Smooth muscle cell (in vitro differentiated cells): ENCODE measurements around the gene MAGI2. TPM values are rescaled to one million over a fixed set of nuclear protein-coding genes. Genes with fewer than 3 reads are reported as not detected.

Source experiments
- DNase-seq: peaks from one replicate; lab custom pipeline; 2025; ENCODE audit not compliant: unreplicated experiment; lab: John Stamatoyannopoulos, UW
- H2AFZ ChIP-seq: fragments of 200-600 bp; sonication (generic); 2 replicates; pipeline ENCODE4 v1.6.0; 2016; ENCODE audit warnings: antibody characterized with exemption, low read depth, mild to moderate bottlenecking
- H3F3A ChIP-seq: fragments of 200-600 bp; sonication (generic); 2 replicates; pipeline ENCODE4 v1.6.0; 2017; ENCODE audit warnings: antibody characterized with exemption, low read depth
- H3K27ac ChIP-seq: fragments of 200-600 bp; sonication (generic); 2 replicates; pipeline ENCODE4 v1.5.1; 2016; ENCODE audit warnings: low read depth, mild to moderate bottlenecking
- H3K27me3 ChIP-seq: fragments of 200-600 bp; sonication (generic); 2 replicates; pipeline ENCODE4 v1.6.1; 2016; ENCODE audit warnings: low read depth, mild to moderate bottlenecking
- H3K36me3 ChIP-seq: fragments of 200-600 bp; sonication (generic); 2 replicates; pipeline ENCODE4 v1.5.1; 2016; ENCODE audit warnings: low read depth
- H3K4me1 ChIP-seq: fragments of 200-600 bp; sonication (generic); 2 replicates; pipeline ENCODE4 v1.5.1; 2016; ENCODE audit warnings: low read depth
- H3K4me2 ChIP-seq: fragments of 200-600 bp; sonication (generic); 2 replicates; pipeline ENCODE4 v1.6.0; 2016; ENCODE audit warnings: mild to moderate bottlenecking
- H3K4me3 ChIP-seq: fragments of 200-600 bp; sonication (generic); 2 replicates; pipeline ENCODE4 v1.5.1; 2016; ENCODE audit warnings: mild to moderate bottlenecking
- H3K79me2 ChIP-seq: fragments of 200-600 bp; sonication (generic); 2 replicates; pipeline ENCODE4 v1.6.0; 2016; ENCODE audit warnings: low read depth, mild to moderate bottlenecking
- H3K9ac ChIP-seq: fragments of 200-600 bp; sonication (generic); 2 replicates; pipeline ENCODE4 v1.6.0; 2016; ENCODE audit warnings: low read depth
- H3K9me3 ChIP-seq: fragments of 200-600 bp; sonication (generic); replicated peaks from 2 replicates; pipeline ENCODE4 v1.5.1; 2016; ENCODE audit warnings: low read depth
- H4K20me1 ChIP-seq: fragments of 200-600 bp; sonication (generic); 2 replicates; pipeline ENCODE4 v1.6.0; 2016; ENCODE audit warnings: low read depth
- CTCF ChIP-seq: fragments of 200-600 bp; sonication (generic); IDR thresholded peaks from 2 replicates; pipeline ENCODE4 v1.5.1; 2017; ENCODE audit warnings: borderline replicate concordance, mild to moderate bottlenecking, antibody characterized with exemption; ENCODE audit not compliant: insufficient read depth, poor library complexity, severe bottlenecking
- WGBS: methylation state at CpG from one replicate; pipeline ENCODE4 v1.1.7; 2016; ENCODE audit warnings: low lambda C conversion rate; 5-methylcytosine and 5-hydroxymethylcytosine counted together
- polyA plus RNA-seq: library from polyadenylated mRNA; unstranded; fragments of >200 nt; fragmentation: Nextera tagmentation; extraction: Ambion mirVana; gene quantifications from 2 replicates; pipeline ENCODE4 v1.2.1, GENCODE V29; 2016
- total RNA-seq: library from RNA; depleted of rRNA; stranded (reverse); fragments of >200 nt; gene quantifications from 2 replicates; pipeline ENCODE4 v1.2.3, GENCODE V29; 2014

Gene MAGI2
- total and polyA plus RNA-seq, 2 experiments from 2014 or later = 3.4 to 10.7 TPM

DNA sequence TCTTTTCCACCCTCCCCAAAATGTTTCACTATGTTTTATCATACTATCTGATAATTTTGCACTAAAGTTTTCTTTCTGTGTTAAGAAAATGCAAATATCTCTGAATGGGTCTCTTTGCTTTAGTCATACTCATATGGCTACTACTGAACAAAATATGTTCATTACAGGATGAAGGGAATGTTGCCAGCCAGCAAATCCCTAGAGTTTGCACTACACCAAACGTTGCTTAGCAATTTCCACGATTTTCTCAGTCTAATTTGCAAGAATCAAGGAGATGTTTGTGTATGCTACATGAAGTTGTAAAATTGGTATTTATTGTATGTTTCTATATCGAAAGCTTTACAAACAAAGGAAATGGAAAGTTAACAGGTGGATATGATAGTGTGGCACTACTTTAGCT, 10.6 kb upstream of the MAGI2 start:
- peaks cover 21% of the 10 kb centered on the region for H4K20me1 ChIP-seq
- H3K4me2 ChIP-seq = no peak overlapping the region
- peaks cover 3% of the 10 kb centered on the region for H3F3A ChIP-seq
- no peak for DNase-seq
- no peak overlapping the region for H3K4me3 ChIP-seq
- H2AFZ ChIP-seq = no peak overlapping the region
- no peaks in the 10 kb centered on the region for H3K36me3 ChIP-seq
- no peak overlapping the region for H3K27ac ChIP-seq
- no peak for TF ChIP-seq CTCF
- WGBS = 92% methylated on average over 3 of the region's 3 CpGs
- H3K4me1 ChIP-seq = peaks cover 8% of the 10 kb centered on the region
- no peaks in the 10 kb centered on the region for H3K9me3 ChIP-seq
- H3K27me3 ChIP-seq = no peaks in the 10 kb centered on the region
- peaks cover 5% of the 10 kb centered on the region for H3K79me2 ChIP-seq
- H3K9ac ChIP-seq = no peak overlapping the region

- Histone ChIP-seq H3K4me2 (no peak overlapping the region), H3K9ac (no peak overlapping the region), H2AFZ (no peak overlapping the region), H3K27ac (no peak overlapping the region), H3K4me3 (no peak overlapping the region), H3K79me2 (peaks cover 9% of the 10 kb centered on the region), H3K9me3 (no peaks in the 10 kb centered on the region), H4K20me1 (peaks cover 21% of the 10 kb centered on the region), H3K4me1 (peaks cover 8% of the 10 kb centered on the region), H3K36me3 (no peaks in the 10 kb centered on the region), H3K27me3 (no peaks in the 10 kb centered on the region), H3F3A (peaks cover 3% of the 10 kb centered on the region)
- 96% methylated on average over 2 of the region's 2 CpGs for WGBS
- TF ChIP-seq CTCF = no peak
- no peak for DNase-seq
These were observed 8.9 kb upstream of the MAGI2 start for GRCh38 chr7:79462390-79462789.

- no peak overlapping the region for H3K4me3 ChIP-seq
- H3F3A ChIP-seq = peaks cover 3% of the 10 kb centered on the region
- TF ChIP-seq CTCF = no peak
- no peaks in the 10 kb centered on the region for H3K27me3 ChIP-seq
- H3K36me3 ChIP-seq = no peaks in the 10 kb centered on the region
- H3K79me2 ChIP-seq = peaks cover 16% of the 10 kb centered on the region
- peaks cover 8% of the 10 kb centered on the region for H3K4me1 ChIP-seq
- H3K27ac ChIP-seq = peak overlapping the region; percentile 27
- DNase-seq = no peak
- H2AFZ ChIP-seq = no peak overlapping the region
- H3K4me2 ChIP-seq = peak overlapping the region; percentile 15
- H4K20me1 ChIP-seq = peaks cover 21% of the 10 kb centered on the region
- WGBS = 55% methylated on average over 1 of the region's 1 CpG
- H3K9me3 ChIP-seq = no peaks in the 10 kb centered on the region
- H3K9ac ChIP-seq = no peak overlapping the region
These were observed 8.2 kb upstream of the MAGI2 start for GRCh38 chr7:79461660-79462059.

DNA sequence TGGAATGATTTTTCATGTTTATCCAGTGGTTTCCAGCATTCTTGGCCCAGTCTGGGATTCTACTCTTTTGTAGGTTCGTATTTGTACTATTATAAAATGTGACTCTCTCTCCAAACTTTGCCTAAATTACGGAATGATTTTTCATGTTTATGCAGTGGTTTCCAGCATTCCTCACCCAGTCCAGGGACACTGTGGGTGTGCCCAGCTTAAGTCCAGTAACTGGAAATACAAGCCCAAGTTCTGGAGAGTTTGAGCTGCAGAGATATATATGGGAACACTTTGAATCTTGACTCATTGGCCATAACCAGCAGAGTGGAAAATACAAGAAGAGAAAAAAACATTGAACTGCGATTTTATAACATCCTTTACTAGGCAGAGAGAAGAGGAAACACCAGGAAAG, 5.9 kb upstream of the MAGI2 start:
- Histone ChIP-seq H3K4me2 (peak overlapping the region; percentile 47), H4K20me1 (peaks cover 16% of the 10 kb centered on the region), H3K27me3 (no peaks in the 10 kb centered on the region), H2AFZ (no peak overlapping the region), H3K36me3 (no peaks in the 10 kb centered on the region), H3K4me1 (peaks cover 15% of the 10 kb centered on the region), H3K27ac (peak overlapping the region; percentile 76), H3K79me2 (peaks cover 39% of the 10 kb centered on the region), H3K4me3 (no peak overlapping the region), H3F3A (peaks cover 3% of the 10 kb centered on the region), H3K9ac (no peak overlapping the region), H3K9me3 (no peaks in the 10 kb centered on the region)
- TF ChIP-seq CTCF = no peak
- 43% methylated on average over 3 of the region's 3 CpGs for WGBS
- no peak for DNase-seq
